ENCODE measurements around the gene GRIA4.
"Not testable (repeated sequence)": the region's sequence is repeated elsewhere in the genome, so short reads cannot be mapped to it uniquely, and the experiment has no call there.

GRIA4 gene

DNA sequence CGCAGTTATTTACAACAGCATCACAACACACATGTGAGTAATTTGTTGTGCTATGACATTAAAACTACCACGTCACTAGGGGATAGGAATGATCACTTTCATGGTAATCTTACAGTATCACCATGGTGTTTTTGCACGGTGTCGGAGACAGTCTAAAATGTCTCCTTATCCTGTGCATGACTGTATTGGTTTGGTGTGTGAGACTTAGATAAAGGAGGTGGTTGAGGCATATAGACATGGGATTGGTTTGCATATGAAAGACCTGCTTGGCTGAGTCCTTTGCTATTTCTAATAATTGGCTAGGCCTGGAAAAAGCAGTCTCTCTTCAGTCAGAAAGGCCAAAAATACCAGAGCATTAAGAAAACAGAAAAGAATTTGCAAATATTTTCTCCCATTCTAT lies 382.0 kb downstream of the GRIA4 start:
- peaks cover 7% of the 10 kb centered on the region for H3K4me1 ChIP-seq (ENCODE audit: insufficient read depth, low read length, poor library complexity, severe bottlenecking)
- 0 out of 2 replicates have a peak, but pooled peaks cover 3% of the 10 kb centered on the region for H3K36me3 ChIP-seq (ENCODE audit: insufficient read depth, low read length)
- H2AFZ ChIP-seq (ENCODE audit: low read length): no peak overlapping the region
- H4K20me1 ChIP-seq (ENCODE audit: insufficient read depth, low read length, poor library complexity, severe bottlenecking): no peaks in the 10 kb centered on the region
- H3K9ac ChIP-seq (ENCODE audit: low read depth, low read length, poor library complexity, severe bottlenecking): no peak overlapping the region
- H3K9me3 ChIP-seq (ENCODE audit: insufficient read depth, low read depth, low read length): no peaks in the 10 kb centered on the region
- H3K4me3 ChIP-seq (ENCODE audit: low read length, poor library complexity, severe bottlenecking): no peak overlapping the region
- H3K4me2 ChIP-seq (ENCODE audit: low read depth, low read length, poor library complexity, severe bottlenecking): no peak overlapping the region
- H3K9me2 ChIP-seq (replicated peaks; ENCODE audit: low read depth, low read length): no peaks in the 10 kb centered on the region
- H3K79me2 ChIP-seq (ENCODE audit: insufficient read depth, low read length): no peaks in the 10 kb centered on the region
- TF ChIP-seq EZH2phosphoT487 (IDR thresholded peaks at IDR 0.05; ENCODE audit: borderline replicate concordance): no peak
- TF ChIP-seq, protein P1, sequence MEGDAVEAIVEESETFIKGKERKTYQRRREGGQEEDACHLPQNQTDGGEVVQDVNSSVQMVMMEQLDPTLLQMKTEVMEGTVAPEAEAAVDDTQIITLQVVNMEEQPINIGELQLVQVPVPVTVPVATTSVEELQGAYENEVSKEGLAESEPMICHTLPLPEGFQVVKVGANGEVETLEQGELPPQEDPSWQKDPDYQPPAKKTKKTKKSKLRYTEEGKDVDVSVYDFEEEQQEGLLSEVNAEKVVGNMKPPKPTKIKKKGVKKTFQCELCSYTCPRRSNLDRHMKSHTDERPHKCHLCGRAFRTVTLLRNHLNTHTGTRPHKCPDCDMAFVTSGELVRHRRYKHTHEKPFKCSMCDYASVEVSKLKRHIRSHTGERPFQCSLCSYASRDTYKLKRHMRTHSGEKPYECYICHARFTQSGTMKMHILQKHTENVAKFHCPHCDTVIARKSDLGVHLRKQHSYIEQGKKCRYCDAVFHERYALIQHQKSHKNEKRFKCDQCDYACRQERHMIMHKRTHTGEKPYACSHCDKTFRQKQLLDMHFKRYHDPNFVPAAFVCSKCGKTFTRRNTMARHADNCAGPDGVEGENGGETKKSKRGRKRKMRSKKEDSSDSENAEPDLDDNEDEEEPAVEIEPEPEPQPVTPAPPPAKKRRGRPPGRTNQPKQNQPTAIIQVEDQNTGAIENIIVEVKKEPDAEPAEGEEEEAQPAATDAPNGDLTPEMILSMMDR (conservative IDR thresholded peaks at IDR 0.05; ENCODE audit: low read length): no peak
- no peaks in the 10 kb centered on the region for H3K27me3 ChIP-seq (ENCODE audit: insufficient read depth, low read length, poor library complexity, severe bottlenecking)
- no peaks in the 10 kb centered on the region for H3F3A ChIP-seq (ENCODE audit: low read depth)

DNA sequence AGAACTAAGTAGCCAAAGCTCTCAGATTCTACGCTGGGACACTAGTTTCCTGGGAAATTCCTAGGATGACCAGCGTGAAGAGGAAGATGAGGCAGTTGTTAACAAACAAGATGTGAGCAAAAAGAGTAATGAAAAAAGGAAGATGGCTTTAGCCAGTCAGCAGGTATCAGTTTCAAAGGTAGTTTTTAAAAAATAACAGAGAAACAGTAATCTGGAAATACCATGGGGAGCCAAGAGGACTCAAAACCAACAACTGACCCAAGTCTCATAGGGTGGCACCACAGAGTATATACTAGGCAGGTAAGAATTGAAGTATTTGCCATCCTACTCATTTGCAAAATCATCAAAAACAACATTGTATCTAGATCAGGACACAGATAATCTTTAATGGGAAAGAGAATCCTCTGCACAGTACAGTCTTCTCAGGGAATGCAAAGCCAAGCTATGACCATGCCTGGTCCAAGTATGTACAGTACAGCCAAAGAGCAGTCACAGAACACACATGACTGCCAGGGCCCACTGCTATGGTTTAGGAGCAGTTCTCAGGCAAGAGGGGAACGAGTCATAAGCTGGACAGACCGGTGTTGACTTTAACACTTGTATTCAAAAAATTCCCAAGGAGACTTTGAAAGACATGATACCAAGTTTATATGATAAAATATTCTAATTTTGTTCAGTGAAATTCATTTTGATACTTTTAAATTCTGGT lies 391.6 kb downstream of the GRIA4 start:
- H3F3A ChIP-seq (ENCODE audit: low read depth): no peaks in the 10 kb centered on the region
- H4K20me1 ChIP-seq (ENCODE audit: insufficient read depth, low read length, poor library complexity, severe bottlenecking): no peaks in the 10 kb centered on the region
- no peak for TF ChIP-seq EZH2phosphoT487 (IDR thresholded peaks at IDR 0.05; ENCODE audit: borderline replicate concordance)
- TF ChIP-seq, protein P1 (conservative IDR thresholded peaks at IDR 0.05; ENCODE audit: low read length): no peak
- no peak overlapping the region for H3K4me2 ChIP-seq (ENCODE audit: low read depth, low read length, poor library complexity, severe bottlenecking)
- peaks cover 10% of the 10 kb centered on the region; the same call in 1 of the 2 replicates for H3K36me3 ChIP-seq (ENCODE audit: insufficient read depth, low read length)
- H3K4me1 ChIP-seq (ENCODE audit: insufficient read depth, low read length, poor library complexity, severe bottlenecking): peaks cover 3% of the 10 kb centered on the region
- no peak overlapping the region for H2AFZ ChIP-seq (ENCODE audit: low read length)
- no peak overlapping the region for H3K9ac ChIP-seq (ENCODE audit: low read depth, low read length, poor library complexity, severe bottlenecking)
- H3K9me3 ChIP-seq (ENCODE audit: insufficient read depth, low read depth, low read length): 0 out of 2 replicates have a peak, but pooled peaks cover 3% of the 10 kb centered on the region
- no peaks in the 10 kb centered on the region for H3K9me2 ChIP-seq (replicated peaks; ENCODE audit: low read depth, low read length)
- no peaks in the 10 kb centered on the region for H3K27me3 ChIP-seq (ENCODE audit: insufficient read depth, low read length, poor library complexity, severe bottlenecking)
- H3K79me2 ChIP-seq (ENCODE audit: insufficient read depth, low read length): peaks cover 9% of the 10 kb centered on the region; the same call in 1 of the 2 replicates
- H3K4me3 ChIP-seq (ENCODE audit: low read length, poor library complexity, severe bottlenecking): no peak overlapping the region

DNA sequence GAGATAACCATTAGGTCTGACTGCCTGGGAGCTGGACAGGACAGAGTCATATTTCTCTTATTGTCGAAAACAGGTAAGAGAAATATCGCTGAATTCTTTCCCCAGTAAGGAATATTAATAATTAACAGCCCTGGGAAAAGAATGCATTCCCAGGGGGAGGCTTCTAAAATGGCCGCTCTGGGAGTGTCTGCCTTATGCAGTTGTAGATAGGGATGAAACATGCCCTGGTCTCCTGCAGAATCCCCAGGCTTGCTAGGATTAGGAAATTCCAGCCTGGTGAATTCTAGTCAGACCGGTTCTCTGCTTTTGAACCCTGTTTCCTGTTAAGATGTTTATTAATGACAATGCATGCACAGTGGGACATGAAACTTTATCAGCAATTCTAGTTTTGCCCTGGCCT lies 393.2 kb downstream of the GRIA4 start:
- H3K9me3 ChIP-seq (ENCODE audit: insufficient read depth, low read depth, low read length); H3K27me3 ChIP-seq (ENCODE audit: insufficient read depth, low read length, poor library complexity, severe bottlenecking); H3F3A ChIP-seq (ENCODE audit: low read depth); H4K20me1 ChIP-seq (ENCODE audit: insufficient read depth, low read length, poor library complexity, severe bottlenecking); H3K4me3 ChIP-seq (ENCODE audit: low read length, poor library complexity, severe bottlenecking); H3K4me2 ChIP-seq (ENCODE audit: low read depth, low read length, poor library complexity, severe bottlenecking); H3K9me2 ChIP-seq (replicated peaks; ENCODE audit: low read depth, low read length); H2AFZ ChIP-seq (ENCODE audit: low read length); H3K9ac ChIP-seq (ENCODE audit: low read depth, low read length, poor library complexity, severe bottlenecking); H3K4me1 ChIP-seq (ENCODE audit: insufficient read depth, low read length, poor library complexity, severe bottlenecking): not testable (repeated sequence)
- Histone ChIP-seq H3K79me2 (ENCODE audit: insufficient read depth, low read length) (peaks cover 12% of the 10 kb centered on the region; the same call in 1 of the 2 replicates), H3K36me3 (ENCODE audit: insufficient read depth, low read length) (peaks cover 22% of the 10 kb centered on the region; the same call in 1 of the 2 replicates)

DNA sequence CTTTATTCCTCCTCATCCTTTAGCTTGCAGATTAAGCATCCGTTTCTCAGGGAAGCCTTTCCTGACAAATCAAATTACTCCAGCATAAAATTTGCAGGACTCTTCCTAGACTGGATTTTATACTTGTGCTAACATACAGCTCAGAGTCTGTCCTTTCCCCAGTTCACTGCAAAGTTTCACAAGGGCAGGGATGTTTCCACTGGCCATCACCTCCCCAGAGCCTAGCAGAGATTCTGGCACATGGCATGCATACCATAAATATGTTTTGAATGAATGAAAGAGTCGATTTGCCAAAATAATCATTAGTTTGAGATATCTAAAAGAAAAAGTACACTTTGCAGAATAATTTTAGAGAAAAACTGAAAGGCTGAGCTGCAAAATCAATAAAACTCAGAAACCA lies 401.6 kb downstream of the GRIA4 start:
- Histone ChIP-seq H3K79me2 (ENCODE audit: insufficient read depth, low read length) (peaks cover 57% of the 10 kb centered on the region), H3F3A (ENCODE audit: low read depth) (no peaks in the 10 kb centered on the region), H3K36me3 (ENCODE audit: insufficient read depth, low read length) (peaks cover 39% of the 10 kb centered on the region)

More for the DNA sequence above, 401.6 kb downstream of the GRIA4 start:
- H3K9me2 ChIP-seq (replicated peaks; ENCODE audit: low read depth, low read length): no peaks in the 10 kb centered on the region
- H3K4me1 ChIP-seq (ENCODE audit: insufficient read depth, low read length, poor library complexity, severe bottlenecking): peaks cover 28% of the 10 kb centered on the region
- no peak overlapping the region for H3K4me3 ChIP-seq (ENCODE audit: low read length, poor library complexity, severe bottlenecking)
- no peaks in the 10 kb centered on the region for H3K27me3 ChIP-seq (ENCODE audit: insufficient read depth, low read length, poor library complexity, severe bottlenecking)
- no peaks in the 10 kb centered on the region for H3K9me3 ChIP-seq (ENCODE audit: insufficient read depth, low read depth, low read length)
- H4K20me1 ChIP-seq (ENCODE audit: insufficient read depth, low read length, poor library complexity, severe bottlenecking): peaks cover 35% of the 10 kb centered on the region
- H3K9ac ChIP-seq (ENCODE audit: low read depth, low read length, poor library complexity, severe bottlenecking): no peak overlapping the region
- H2AFZ ChIP-seq (ENCODE audit: low read length): no peak overlapping the region
- TF ChIP-seq, protein P1 (conservative IDR thresholded peaks at IDR 0.05; ENCODE audit: low read length): no peak
- H3K4me2 ChIP-seq (ENCODE audit: low read depth, low read length, poor library complexity, severe bottlenecking): no peak overlapping the region

All from Loucy (cell line).